Activated T-cell treated with anti-CD3 and anti-CD28 coated beads, Interleukin-2, amount 50 U/mL, for 1 hour (primary cell): ENCODE results near the gene NMNAT1.
"Not testable (repeated sequence)": the region's sequence is repeated elsewhere in the genome, so short reads cannot be mapped to it uniquely, and the experiment has no call there.

ENCODE experiments used
- DNase-seq: peaks from one replicate; pipeline ENCODE4 v3.0.0-alpha.2; 2020

NMNAT1 gene

DNA sequence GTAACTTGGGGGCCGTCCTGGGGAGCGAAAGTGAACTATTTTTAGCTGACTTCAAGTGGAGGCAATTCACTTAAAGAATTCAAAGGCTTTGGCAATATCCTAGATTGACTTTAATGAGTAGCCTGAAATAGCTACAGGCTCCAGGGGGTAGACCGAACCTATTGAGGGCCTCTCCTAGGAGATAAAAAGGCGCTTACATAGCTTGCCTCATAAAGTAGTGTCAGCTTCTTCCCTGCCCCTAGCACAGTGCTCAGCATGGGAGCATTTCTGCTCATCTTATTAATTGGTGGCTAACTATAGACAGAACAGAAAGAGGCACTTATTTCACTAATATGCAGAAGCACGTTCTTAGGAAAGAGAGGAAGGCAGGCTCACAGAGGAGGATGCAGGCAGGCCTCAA lies 20.9 kb upstream of the NMNAT1 start:
- no peak for DNase-seq

DNA sequence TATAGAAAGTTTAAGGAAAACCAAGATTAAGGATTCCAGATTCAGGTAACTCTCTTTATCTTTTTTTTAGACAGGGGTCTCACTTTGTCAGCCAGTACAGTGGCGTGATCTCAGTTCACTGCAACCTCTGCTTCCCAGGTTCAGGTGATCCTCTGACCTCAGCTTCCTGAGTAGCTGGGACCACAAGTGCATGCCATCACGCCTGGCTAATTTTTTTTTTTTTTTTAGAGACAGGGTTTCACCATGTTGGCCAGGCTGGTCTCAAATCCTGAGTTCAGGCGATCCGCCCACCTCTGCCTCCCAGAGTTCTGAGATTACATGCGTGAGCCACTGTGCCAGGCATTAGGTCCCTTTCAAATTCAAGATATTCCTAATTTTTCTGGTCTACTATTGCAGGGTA lies 16.0 kb upstream of the NMNAT1 start:
- DNase-seq, result no peak

DNA sequence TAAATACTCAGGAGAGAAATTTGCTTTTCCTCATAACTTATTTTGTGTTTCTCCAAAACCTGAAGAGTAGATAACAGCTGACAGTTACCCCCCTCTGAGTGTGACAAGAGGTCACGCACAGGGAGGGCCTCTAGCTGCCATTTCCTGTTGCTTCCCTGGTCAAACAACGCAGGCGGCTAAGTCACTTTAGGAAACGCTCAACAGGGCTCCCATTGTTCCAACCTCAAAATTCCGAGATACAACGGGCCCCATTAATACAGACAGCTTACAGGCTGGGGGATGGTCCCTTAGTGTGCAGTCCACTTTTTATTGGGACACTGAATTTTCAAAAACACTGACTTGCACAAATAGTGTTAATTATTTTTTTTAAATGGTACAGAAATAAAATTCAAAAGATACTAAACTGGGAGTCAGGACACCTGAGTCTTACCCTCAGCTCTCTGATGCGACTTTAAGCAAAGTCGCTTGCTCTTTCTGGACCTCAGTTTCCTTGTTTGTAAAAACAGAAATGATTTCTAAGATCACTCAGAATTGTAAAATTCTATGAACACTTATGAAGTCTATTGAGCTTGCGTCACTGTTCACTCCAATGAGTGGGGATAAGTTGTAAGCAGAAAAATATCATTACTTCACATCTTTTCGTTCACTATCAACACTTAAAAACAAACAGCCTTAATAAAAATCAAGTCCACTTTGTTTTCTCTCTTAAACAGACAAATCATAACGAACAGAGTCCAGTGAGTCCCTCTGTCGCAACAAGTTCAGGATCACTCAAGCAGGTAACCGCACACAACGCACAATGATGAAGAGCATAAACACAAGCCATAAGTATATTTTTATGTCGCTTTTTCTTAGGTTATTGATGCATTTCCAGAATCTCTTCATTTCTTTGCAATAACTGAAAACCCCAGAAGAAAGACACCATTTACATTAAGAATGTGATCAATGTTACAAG lies 13.6 kb upstream of the NMNAT1 start:
- DNase-seq, result no peak

DNA sequence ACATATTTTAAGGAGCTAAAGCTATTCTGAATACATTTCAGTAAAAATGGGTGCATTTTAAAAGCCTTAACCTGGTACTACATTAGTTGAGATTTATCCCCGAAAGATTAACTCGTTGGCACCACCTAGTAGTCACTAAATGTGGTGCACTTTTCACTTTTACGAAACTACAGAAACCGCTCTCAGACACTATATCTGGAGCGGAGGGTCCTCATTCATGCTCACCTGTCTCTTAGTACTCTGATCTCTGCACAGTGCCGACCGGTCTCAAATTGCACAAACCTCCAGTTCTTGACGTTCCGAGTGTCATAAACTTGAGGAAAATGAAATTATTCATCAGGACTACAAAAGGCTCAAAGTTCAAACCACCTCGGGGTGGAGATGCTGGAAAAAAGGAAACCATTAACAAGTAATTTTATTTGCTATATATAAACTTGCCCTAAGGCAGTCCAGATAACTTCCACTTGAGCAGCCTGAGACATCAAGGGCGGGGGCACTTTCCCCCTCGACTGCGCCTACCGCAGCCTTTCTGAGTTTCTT lies 806 bp upstream of the NMNAT1 start:
- DNase-seq, result no peak

DNA sequence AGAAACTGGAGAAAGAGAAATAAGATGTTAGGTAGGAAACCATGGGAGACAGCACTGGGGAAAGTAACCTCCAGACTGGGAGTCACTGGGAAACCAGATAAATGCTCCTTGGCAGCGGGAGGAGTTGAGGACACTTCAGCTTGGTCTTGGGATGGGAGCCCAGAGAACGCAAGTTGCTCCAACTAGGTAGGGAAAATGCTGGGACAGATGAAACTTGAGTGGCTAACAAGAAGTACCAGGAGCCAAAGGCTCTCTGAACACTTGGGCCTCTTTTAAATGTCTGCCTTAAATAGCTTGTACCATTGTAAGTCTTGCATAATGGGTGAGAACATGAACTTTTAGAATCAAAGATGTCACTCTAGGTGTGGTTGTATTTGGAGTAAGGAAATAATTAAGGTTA lies 3.0 kb downstream of the NMNAT1 start:
- DNase-seq, result no peak

DNA sequence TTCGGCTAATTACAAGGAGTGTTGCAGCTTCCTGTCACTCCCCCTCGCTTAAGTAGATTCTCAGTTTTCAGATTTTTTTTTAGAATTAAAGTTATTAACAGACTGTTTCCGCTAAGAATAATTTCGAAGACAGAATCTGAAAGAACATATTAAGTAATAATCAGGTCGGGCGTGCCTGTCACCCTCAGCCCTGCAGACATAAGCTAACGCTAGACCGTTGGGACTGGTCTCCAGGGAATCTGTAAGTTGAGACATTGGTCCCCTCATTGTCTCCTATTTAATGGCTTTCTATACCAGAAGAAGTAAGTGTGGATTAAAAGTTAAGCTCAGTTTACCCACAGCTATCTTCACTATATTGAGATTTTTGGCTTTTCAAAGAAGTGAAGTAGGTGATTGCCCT lies 14.5 kb downstream of the NMNAT1 start:
- DNase-seq, result no peak

DNA sequence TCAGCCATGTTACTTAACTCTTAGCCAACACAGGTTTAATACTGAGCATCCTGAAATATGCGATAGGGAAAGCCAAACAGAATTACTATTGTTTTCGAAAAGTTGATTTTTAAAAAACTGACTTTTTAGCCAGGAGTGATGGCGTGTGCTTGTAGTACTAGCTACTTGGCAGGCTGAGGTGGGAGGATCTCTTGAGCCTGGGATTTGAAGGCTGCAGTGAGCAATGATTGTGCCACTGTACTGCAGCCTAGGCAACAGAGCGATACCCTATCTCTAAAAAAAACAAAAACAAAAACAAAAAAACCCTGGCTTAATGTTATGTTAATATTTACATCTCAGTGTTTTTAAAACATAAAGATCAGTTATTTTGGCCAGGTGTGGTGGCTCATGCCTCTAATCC lies 16.7 kb downstream of the NMNAT1 start:
- no peak for DNase-seq

DNA sequence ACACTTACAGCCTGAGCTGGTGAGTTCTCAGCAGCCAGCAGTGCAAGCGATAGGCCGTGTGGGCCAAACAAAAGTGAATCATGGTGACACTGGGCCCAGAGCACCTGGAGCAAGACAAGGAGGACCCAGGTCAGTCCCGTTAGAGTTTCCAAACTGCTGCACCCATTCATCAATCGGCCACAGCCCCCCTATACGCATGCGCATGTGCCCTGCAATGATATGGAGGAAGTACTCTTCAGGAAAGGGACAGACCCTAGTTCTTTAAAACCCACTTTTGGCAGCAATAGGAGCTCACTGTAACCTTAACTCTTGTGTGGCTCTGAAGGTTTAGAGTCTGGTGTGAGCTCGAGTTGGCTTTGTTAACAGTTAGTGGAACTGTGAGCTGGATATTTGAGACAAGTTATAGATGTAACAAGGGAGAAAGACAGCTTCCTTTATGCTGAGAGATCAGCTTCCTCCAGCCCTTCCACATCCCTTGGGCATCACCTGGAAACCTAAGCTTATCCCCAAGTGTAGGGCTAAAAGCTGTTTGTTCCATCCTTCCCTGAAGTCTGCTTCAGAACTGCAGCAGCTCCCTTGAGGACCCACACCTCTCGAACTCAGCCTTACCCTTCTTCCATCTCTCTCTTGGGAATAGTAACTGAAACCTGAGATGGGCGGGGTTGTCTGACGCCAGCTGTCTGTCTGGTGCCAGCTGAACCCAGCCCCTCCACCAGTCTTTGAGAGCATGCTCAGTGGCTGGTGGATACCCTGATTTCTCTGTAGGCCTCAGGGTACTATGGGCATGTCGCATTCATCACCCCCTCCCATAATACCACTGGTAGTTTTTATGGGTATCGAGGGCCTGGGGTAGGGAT lies 17.7 kb downstream of the NMNAT1 start:
- no peak for DNase-seq

DNA sequence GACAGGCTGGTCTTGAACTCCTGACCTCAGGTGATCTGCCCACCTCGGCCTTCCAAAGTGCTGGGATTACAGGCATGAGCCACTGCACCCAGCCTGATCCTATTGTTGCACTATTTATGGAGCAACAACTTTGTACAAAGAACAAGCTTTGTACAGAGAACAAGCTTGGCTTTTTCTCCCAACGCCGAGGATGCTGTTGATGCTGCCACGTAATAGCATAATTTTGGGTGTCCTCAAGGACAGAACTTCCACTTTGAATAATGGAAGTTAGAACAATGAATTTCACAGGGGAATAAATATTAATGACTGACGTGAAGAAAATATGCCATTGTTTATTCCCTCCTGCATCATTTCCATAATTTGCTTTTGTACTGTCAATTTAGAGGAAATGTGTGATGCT lies 41.0 kb downstream of the NMNAT1 start:
- DNase-seq, result no peak

DNA sequence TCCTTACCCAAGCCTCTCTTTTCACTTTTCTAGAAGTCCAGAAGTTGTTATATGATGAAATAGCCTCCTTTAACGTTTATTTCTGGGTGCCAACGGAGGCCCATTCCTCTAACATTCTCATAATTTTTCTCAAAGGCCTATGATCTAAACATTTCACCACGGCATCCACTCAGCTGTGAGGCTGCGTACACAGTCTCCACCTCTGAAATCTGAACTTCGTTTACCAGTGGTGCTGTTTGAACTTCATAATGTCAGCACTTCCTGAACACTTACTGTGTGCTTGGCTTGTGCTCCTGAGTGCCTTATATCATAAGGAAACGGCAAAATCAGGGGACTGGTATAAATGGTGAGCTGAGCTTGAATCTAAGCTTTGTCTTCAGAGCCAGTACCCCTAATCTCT lies 41.7 kb downstream of the NMNAT1 start:
- DNase-seq, result no peak

DNA sequence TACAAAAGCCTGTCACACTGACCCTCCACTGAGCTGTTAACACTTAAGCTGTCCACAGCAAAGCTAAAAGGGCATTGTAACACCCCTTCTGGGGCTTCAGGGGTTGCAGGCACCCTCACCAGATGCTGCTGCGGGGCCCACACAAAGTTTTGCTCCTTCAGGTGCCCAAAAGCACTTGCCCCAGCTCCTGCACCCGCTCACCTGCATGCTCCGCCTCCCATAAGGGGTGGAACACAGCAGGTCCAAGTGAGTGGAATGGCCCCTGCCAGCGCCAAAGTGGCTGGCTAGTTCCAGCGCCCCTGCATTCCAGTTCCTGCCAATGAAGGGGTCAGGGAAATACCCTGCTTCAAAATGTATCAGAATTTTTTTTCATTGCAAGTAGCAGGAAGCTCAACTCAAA lies 46.5 kb downstream of the NMNAT1 start:
- no peak for DNase-seq

DNA sequence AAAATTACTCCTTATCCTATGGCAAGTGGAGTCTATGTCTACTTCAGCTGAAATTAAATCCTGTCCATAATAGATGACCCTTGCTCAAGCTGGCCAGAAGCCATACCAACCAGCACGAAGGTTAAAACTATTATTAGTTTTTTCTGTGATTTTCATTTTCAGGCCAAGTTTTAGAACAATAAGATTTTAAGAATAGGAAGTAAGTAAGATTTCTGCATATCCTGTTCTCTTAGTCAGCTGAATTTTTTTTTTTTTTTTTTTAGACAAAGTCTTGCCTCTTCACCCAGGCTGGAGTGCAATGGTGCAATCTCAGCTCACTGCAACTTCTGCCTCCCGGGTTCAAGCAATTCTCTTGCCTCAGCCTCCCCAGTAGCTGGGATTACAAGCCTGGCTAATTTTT lies 47.7 kb downstream of the NMNAT1 start:
- no peak for DNase-seq

DNA sequence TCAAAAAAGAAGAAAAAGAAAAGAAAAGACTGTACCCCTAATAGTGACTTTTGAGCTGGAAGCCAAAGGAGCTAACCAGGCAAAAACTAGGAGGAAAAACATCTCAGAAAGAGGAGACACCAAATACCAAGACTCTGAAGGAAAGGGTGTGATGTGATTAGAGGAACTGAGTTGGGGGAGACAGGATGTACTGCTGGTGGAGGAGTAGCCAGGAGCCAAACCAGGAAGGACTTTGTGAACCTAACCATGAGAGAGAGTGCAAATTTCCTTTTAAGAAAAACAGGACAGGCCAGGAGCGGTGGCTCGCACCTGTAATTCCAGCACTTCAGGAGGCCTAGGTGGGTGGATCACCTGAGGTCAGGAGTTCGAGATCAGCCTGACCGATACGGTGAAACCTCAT lies 49.6 kb downstream of the NMNAT1 start:
- DNase-seq, result no peak

DNA sequence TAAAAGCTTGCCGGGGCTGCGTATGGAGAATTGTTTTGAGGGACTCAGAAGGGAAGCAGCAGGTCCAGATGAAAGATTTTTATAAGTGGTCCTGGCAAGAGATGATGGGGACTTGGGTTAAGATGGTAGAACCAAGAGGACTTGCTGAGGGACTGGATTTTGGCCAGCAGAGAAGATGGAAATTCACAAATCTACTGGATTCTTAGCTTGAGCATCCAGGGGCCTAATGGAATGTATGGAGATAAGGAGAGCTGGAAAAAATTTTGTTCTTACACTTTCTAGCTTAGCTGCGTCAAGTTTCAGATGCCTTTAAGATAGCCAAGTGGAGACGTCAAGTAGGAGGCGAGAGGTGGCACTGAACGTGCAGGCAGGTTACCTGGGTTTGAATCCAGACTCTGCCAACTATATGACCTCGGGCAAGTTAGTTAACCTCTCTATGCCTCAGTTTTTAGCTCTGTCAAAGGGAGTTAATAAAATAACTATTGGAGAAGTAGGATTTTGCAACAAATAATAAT lies 50.3 kb downstream of the NMNAT1 start:
- DNase-seq, result no peak

DNA sequence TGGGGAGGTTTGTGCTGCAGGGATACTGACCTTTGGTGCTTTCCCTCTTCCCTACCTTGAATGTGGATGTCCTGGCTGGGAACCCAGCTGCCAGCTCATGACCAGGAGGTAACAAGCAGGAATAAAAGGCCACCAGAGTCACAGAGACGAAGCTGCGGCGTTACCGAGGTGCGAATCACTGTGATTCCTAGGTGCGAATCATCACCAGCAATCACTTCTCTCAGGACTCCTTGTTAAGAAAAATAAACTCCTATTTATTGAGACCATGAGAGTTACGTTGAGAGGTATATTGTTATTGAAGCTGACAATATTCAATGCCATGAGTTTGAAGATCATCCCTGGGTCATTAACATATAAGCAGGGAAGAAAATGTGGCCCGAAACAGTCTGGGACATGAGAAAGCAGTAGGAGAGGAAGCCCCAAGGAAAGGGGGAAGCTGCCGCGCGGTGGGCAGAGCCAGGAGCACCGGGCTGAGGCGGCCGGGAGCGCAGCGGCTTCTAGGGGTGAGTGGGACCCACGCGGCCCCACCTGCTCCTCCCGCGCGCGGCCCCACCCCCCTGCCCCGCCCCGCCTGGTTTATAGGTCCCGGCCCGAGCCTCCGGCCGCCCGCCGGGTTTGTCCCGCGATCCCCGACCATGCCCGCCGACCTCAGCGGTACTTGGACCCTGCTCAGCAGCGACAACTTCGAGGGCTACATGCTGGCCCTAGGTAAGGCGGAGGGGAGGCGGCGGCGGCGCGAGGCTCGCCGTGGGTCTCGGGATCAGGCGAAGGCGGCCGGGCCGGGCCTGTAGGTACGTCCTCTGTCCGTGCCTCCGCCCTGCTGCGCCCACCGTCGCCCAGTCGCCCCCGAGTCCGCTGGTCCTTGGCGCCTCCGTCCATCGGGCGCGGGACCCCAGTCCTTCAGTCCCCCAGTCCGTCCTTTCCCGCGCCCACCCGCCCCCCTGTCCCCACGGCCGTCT lies 53.6 kb downstream of the NMNAT1 start, which contains the start of gene RBP7:
TSS of gene RBP7 (plus strand) at position 605 of the 959 bp plus-strand sequence. CDS start at position 636, 31 bp downstream.
- DNase-seq, result peak; percentile 24

DNA sequence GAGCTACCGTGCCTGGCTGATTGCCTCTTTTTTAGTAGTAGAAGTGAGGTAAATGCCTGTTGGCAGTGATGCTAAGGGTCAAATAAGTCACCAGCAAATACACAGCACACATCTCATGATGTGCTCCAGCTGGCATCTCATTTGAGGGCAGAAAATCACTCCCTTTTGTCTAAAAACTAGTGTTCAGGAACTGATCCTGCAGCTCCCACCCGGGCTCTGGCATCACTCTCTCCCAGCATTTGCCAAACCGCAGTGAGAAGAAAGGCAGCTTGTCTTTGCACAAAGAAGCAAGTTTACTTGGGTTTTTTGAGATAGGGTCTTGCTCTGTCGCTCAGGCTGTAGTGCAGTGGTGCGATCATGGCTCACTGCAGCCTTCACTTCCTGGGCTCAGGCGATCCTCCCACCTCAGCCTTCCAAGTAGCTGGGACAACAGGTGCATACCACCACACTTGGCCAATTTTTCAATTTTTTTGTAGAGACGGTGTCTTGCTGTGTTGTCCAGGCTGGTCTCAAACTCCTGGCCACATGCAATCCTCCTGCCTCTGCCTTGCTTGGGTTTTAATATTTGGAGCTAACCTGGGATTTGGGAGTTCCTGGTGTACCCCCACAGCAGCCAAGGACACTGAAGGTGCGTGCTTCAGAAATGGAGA lies 57.9 kb downstream of the NMNAT1 start:
- DNase-seq, result no peak

DNA sequence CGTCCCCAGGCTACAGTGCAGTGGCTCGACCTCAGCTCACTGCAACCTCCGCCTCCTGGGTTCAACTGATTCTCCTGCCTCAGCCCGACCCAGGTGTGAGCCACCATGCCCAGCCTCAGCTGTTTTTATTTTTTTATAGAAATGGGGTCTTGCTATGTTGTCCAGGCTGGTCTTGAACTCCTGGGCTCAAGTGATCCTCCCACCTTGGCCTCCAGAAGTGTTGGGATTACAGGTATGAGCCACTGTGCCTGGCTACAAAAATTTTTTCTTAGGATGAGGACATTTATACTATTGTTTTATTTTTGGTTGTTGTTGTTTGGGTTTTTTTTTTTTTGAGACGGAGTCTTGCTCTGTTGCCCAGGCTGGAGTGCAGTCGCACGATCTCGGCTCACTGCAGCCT lies 62.0 kb downstream of the NMNAT1 start:
- DNase-seq, result not testable (repeated sequence)

DNA sequence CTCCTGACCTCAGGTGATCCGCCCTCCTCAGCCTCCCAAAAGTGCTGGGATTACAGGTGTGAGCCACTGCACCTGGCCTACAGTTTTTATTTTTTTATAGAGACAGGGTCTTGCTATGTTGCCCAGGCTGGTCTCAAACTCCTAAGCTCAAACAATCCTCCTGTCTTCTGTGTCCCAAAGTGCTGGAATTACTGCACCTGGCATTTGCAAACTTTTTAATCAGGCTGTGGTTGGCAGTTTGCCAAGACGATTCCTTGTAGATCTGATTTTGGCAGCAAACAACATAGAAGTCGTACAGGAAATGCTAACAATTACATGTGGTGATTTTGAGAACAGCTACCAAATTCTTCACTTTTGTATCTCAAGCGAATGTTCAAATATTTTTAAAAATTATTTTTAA lies 63.9 kb downstream of the NMNAT1 start:
- no peak for DNase-seq

DNA sequence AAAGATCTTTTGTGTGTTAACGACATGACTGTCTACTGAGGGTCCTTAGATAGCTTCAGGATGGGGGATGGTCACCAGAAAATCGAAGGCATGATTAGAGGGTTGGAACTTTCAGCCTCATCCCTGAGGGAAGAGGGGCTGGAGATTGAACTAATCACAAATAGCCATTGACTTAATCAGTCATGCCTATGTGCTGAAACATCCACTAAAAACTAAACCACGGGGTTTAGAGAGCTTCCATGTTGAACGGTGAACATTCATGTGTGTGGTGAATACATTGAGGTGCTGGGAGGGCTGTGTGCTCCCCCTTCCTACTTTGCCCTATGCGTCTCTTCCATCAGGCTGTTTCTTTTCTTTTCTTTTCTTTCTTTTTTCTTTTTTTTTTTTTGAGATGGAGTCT lies 70.7 kb downstream of the NMNAT1 start:
- DNase-seq, result no peak

DNA sequence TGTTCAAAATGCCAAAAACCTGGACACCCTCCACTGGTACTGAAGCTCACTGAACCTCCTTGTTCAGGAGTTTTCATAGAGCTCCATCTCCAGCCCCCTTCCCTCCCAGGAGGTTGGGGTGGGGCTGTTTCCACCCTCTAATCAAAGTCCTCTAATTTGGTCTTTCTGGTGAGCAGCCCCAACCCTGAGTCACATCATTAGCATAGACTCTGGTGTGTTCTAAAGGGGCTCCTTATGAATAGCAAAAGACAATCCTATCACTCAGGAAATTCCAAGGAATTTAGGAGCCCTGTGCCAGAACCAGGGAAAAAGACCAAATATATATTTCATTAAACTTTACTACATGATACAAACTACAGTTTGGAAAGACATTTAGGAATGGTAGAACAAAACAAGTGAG lies 76.3 kb downstream of the NMNAT1 start:
- no peak for DNase-seq

DNA sequence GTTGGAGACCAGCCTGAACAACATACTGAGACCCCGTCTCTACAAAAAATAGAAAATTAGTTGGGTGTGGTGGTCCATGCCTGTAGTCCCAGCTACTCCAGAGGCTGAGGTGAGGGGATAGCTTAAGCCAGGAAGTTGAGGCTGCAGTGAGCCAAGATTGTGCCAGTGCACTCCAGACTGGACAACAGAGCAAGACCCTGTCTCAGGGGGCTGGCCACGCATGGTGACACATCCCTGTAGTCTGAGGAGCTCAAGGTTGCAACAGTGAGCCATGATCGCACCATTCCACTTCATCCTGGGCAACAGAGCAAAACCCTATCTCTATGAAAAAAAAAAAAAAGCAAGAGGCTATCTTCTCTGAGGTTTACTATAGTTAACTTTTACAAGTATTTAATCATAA lies 76.8 kb downstream of the NMNAT1 start:
- DNase-seq, result no peak

DNA sequence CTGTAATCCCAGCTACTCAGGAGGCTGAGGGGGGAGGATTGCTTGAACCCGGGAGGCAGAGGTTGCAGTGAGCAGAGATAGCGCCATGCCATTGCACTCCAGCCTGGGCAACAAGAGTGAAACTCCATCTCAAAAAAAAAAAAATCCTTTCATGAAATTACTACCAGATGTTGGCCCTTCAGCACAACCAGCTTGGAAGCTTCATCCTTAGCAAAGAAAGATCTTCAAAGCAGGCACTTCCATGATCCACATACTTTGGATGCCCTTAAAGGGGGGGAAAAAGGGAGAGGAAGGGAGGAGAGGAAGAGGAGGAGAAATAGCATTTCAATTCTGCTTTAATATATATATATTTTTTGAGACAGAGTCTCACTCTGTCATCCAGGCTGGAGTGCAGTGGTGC lies 77.4 kb downstream of the NMNAT1 start:
- DNase-seq, result not testable (repeated sequence)
